Kidney (tissue), 14 donors: ENCODE measurements around the gene QSER1. TPM values are rescaled to one million over a fixed set of nuclear protein-coding genes. Genes with fewer than 3 reads are reported as not detected.

Experiments
- DNase-seq, 5 donors: peaks; one replicate each; pipeline ENCODE4 v3.0.0-alpha.2; 2013 to 2020
- FAIRE-seq: peaks from 2 replicates; lab custom pipeline; 2012; peaks lifted over from hg19 to GRCh38; lab: Jason Lieb, UNC
- H3K27ac ChIP-seq, 2 donors: one replicate each; pipeline ENCODE4 v1.7.0; 2013; ENCODE audit warnings: low read depth in 2 of 2, low read length in 2 of 2, inconsistent platforms in 1 of 2
- H3K27me3 ChIP-seq: one replicate; pipeline ENCODE4 v1.7.1; 2013; ENCODE audit warnings: low read length, inconsistent platforms; ENCODE audit not compliant: control insufficient read depth, insufficient read depth
- H3K36me3 ChIP-seq, 3 donors: one replicate each; pipeline versions ENCODE4 v1.7.0 to v1.7.1; 2013; ENCODE audit warnings: low read length in 3 of 3, control low read depth in 1 of 3, inconsistent platforms in 1 of 3; ENCODE audit not compliant: insufficient read depth in 3 of 3, control insufficient read depth in 2 of 3
- H3K4me1 ChIP-seq, 3 donors: one replicate each; pipeline versions ENCODE4 v1.7.0 to v1.7.1; 2013; ENCODE audit warnings: low read length in 3 of 3, inconsistent platforms in 1 of 3, low read depth in 1 of 3; ENCODE audit not compliant: control insufficient read depth in 2 of 3, insufficient read depth in 2 of 3
- H3K4me3 ChIP-seq, 3 donors: one replicate each; pipeline versions ENCODE4 v1.7.0 to v1.8.1; 2013; ENCODE audit warnings: low read length in 3 of 3, control low read depth in 1 of 3, inconsistent platforms in 1 of 3
- H3K9ac ChIP-seq, 3 donors: one replicate each; pipeline versions ENCODE4 v1.7.0 to v1.7.1; 2013; ENCODE audit warnings: low read length in 3 of 3, control low read depth in 1 of 3, inconsistent platforms in 1 of 3
- H3K9me3 ChIP-seq, 3 donors: one replicate each; pipeline versions ENCODE4 v1.7.0 to v1.7.1; 2013; ENCODE audit warnings: low read length in 3 of 3, control low read depth in 1 of 3, inconsistent platforms in 1 of 3; ENCODE audit not compliant: control insufficient read depth in 2 of 3, insufficient read depth in 1 of 3
- CTCF ChIP-seq: IDR thresholded peaks from 3 replicates; pipeline ENCODE4 v1.5.1; 2012; ENCODE audit warnings: mild to moderate bottlenecking, moderate library complexity, borderline replicate concordance; ENCODE audit not compliant: insufficient read depth; ENCODE audit errors: extremely low read depth
- intact Hi-C: fragments of 100-400 bp; cut with DNase I; formaldehyde crosslinking; loops from one replicate; pipeline ENCODE4 v1.11.1; 2022
- polyA plus RNA-seq: library from polyadenylated mRNA; stranded (reverse); fragments of 350-450 nt; fragmentation: Illumina TruSeq; extraction: RNeasy Lipid Tissue Mini Kit (QIAGEN cat#74804); gene quantifications from one replicate; pipeline ENCODE4 v1.2.3, GENCODE V29; 2014; ENCODE audit warnings: low read depth, low replicate concordance; ENCODE audit not compliant: insufficient read depth
- total RNA-seq: library from RNA; stranded (reverse); fragmentation: NEBNext Ultra II Directional; extraction: Animal tissue kit (Norgen Biotek cat#: 25700); gene quantifications from one replicate; pipeline ENCODE4 v1.2.1, GENCODE V29; 2021
- donor health status: control.
- donor health status: control.
- donor health status: control.
- donor health status: control.
- donor health status: control.
- donor health status: DM: yes; HTN: yes; CAD: no.
- donor health status: Normal renal cell carcinoma (clear cell type).

The QSER1 gene
- total and polyA plus RNA-seq, 2 donors from 2014 or later = 2.8 to 27.4 TPM

GRCh38 chr11:32855601-32856000, 37.0 kb upstream of the QSER1 start:
- H3K27ac ChIP-seq = no peak overlapping the region
- no peak for DNase-seq
- TF ChIP-seq CTCF = no peak
- no peaks in the 10 kb centered on the region for H3K36me3 ChIP-seq
- no peak overlapping the region for H3K9ac ChIP-seq
- intact Hi-C loops = no loop called here
- H3K27me3 ChIP-seq = no peaks in the 10 kb centered on the region
- FAIRE-seq = no peak
- H3K9me3 ChIP-seq = no peaks in the 10 kb centered on the region
- H3K4me3 ChIP-seq = no peak overlapping the region
- peaks cover 0 to 6% (median 0%) of the 10 kb centered on the region in 3 donors for H3K4me1 ChIP-seq

GRCh38 chr11:32858731-32859130, 33.9 kb upstream of the QSER1 start:
- Histone ChIP-seq H3K9ac (no peak overlapping the region), H3K36me3 (no peaks in the 10 kb centered on the region), H3K4me1 (peaks cover 0 to 6% (median 0%) of the 10 kb centered on the region in 3 donors), H3K27me3 (no peaks in the 10 kb centered on the region), H3K4me3 (no peak overlapping the region), H3K9me3 (no peaks in the 10 kb centered on the region), H3K27ac (no peak overlapping the region)
- no peak for FAIRE-seq
- no peak for DNase-seq
- no peak for TF ChIP-seq CTCF
- intact Hi-C loops = no loop called here

- FAIRE-seq = no peak
- Histone ChIP-seq H3K9me3 (no peaks in the 10 kb centered on the region), H3K36me3 (no peaks in the 10 kb centered on the region), H3K27me3 (no peaks in the 10 kb centered on the region), H3K27ac (no peak overlapping the region), H3K9ac (no peak overlapping the region), H3K4me1 (no peaks in the 10 kb centered on the region), H3K4me3 (no peak overlapping the region)
- no peak for DNase-seq
- intact Hi-C loops = no loop called here
- TF ChIP-seq CTCF = no peak
Observed at GRCh38 chr11:32861850-32862577, 30.6 kb upstream of the QSER1 start.
